GM12878 (cell line): ENCODE measurements around the gene RBM43. TPM values are rescaled to one million over a fixed set of nuclear protein-coding genes. Genes with fewer than 3 reads are reported as not detected.

ENCODE experiments used
- ATAC-seq: fragments of 200-7000 bp; cut with Tn5 transposase; 3 replicates; pipeline ENCODE4 v1.9.1; 2020; ENCODE audit warnings: mild to moderate bottlenecking, moderate library complexity
- BruUV-seq: library from RNA; stranded (reverse); fragments of 400-500 nt; replicated peaks from 2 replicates; lab custom pipeline; 2021; lab: Mats Ljungman, UMichigan
- CTCF ChIA-PET: fragments of 300-600 bp; sonication (Branson Sonifier 250); formaldehyde crosslinking; extraction: SDS; loops from one replicate; lab custom pipeline; 2021; ENCODE audit warnings: inconsistent platforms; lab: Yijun Ruan, JAX
- POLR2A ChIA-PET: fragments of 350-600 bp; formaldehyde crosslinking; extraction: SDS; loops from one replicate; lab custom pipeline; 2021; ENCODE audit warnings: inconsistent platforms; lab: Charles Lee
- RAD21 ChIA-PET: fragments of 300-600 bp; sonication (Branson Sonifier 250); formaldehyde crosslinking; loops from one replicate; lab custom pipeline; 2023; ENCODE audit warnings: antibody characterized with exemption; ENCODE audit not compliant: unreplicated experiment; lab: Charles Lee
- SMC1A ChIA-PET: fragments of 300-600 bp; sonication (Branson Sonifier 250); formaldehyde crosslinking; loops from one replicate; lab custom pipeline; 2023; ENCODE audit not compliant: unreplicated experiment, uncharacterized antibody; lab: Charles Lee
- DNase-seq: peaks from one replicate; pipeline ENCODE4 v3.0.0-alpha.2; 2011; ENCODE audit warnings: low read depth, low spot score
- FAIRE-seq: peaks from 3 replicates; lab custom pipeline; 2011; peaks lifted over from hg19 to GRCh38; lab: Jason Lieb, UNC
- H2AFZ ChIP-seq: 2 replicates; pipeline ENCODE4 v1.6.0; 2011; ENCODE audit warnings: low read depth, low read length, control low read depth; ENCODE audit not compliant: control insufficient read depth
- H3K27ac ChIP-seq: 2 replicates; pipeline ENCODE4 v1.5.1; 2011; ENCODE audit warnings: control low read depth; ENCODE audit not compliant: control insufficient read depth, insufficient read depth
- H3K27me3 ChIP-seq, 2 experiments: replicated peaks in 1 of 2; 2 replicates each; pipeline versions ENCODE4 v1.6.0 to v1.6.1; 2011; ENCODE audit warnings: low read length in 1 of 2; ENCODE audit not compliant: control insufficient read depth in 2 of 2, insufficient read depth in 2 of 2
- H3K36me3 ChIP-seq, 2 experiments: 2 replicates each; pipeline ENCODE4 v1.5.1; 2011; ENCODE audit warnings: low read length in 1 of 2; ENCODE audit not compliant: control insufficient read depth in 2 of 2, insufficient read depth in 2 of 2
- H3K4me1 ChIP-seq: 2 replicates; pipeline ENCODE4 v1.6.1; 2011; ENCODE audit warnings: mild to moderate bottlenecking, low read length, moderate library complexity, mixed read lengths; ENCODE audit not compliant: control insufficient read depth, insufficient read depth
- H3K4me2 ChIP-seq: 2 replicates; pipeline ENCODE4 v1.6.0; 2011; ENCODE audit warnings: control low read depth; ENCODE audit not compliant: control insufficient read depth, insufficient read depth
- H3K4me3 ChIP-seq: fragments of 200-600 bp; sonication (generic); 2 replicates; pipeline ENCODE4 v1.5.1; 2016
- H3K79me2 ChIP-seq: 2 replicates; pipeline ENCODE4 v1.6.0; 2011; ENCODE audit warnings: low read length; ENCODE audit not compliant: control insufficient read depth, insufficient read depth
- H3K9ac ChIP-seq: 2 replicates; pipeline ENCODE4 v1.8.0; 2011; ENCODE audit warnings: low read length, control low read depth, mixed read lengths; ENCODE audit not compliant: control insufficient read depth, insufficient read depth
- H3K9me3 ChIP-seq: replicated peaks from 3 replicates; pipeline ENCODE4 v1.5.1; 2011; ENCODE audit warnings: mild to moderate bottlenecking, low read length; ENCODE audit not compliant: control insufficient read depth, insufficient read depth
- H4K20me1 ChIP-seq: 2 replicates; pipeline ENCODE4 v1.6.0; 2011; ENCODE audit not compliant: control insufficient read depth, insufficient read depth
- ATF7 ChIP-seq: fragments of 450-650 bp; IDR thresholded peaks from 2 replicates; pipeline ENCODE4 v1.6.1; 2016; ENCODE audit warnings: low read depth, mild to moderate bottlenecking
- DPF2 ChIP-seq: fragments of 450-650 bp; IDR thresholded peaks from 2 replicates; pipeline ENCODE4 v1.6.1; 2017; ENCODE audit warnings: mild to moderate bottlenecking
- ETV6 ChIP-seq, 2 experiments: fragments of 450-650 bp in 1 of 2; IDR thresholded peaks in 1 of 2; conservative IDR thresholded peaks in 1 of 2; 2 replicates each; pipeline ENCODE4 v1.6.1; 2014; ENCODE audit warnings: antibody characterized with exemption in 1 of 2, borderline replicate concordance in 1 of 2, low read depth in 1 of 2, mild to moderate bottlenecking in 1 of 2, moderate library complexity in 1 of 2
- HSF1 ChIP-seq: fragments of 150-350 bp; IDR thresholded peaks from 2 replicates; pipeline ENCODE4 v1.6.1; 2014; ENCODE audit warnings: mild to moderate bottlenecking, low read depth, low read length
- IKZF1 ChIP-seq: fragments of 450-650 bp; conservative IDR thresholded peaks from 2 replicates; pipeline ENCODE4 v1.6.1; 2017; ENCODE audit warnings: antibody characterized with exemption, mild to moderate bottlenecking
- IKZF2 ChIP-seq, 2 experiments: fragments of 450-650 bp; IDR thresholded peaks; 2 replicates each; pipeline ENCODE4 v1.6.1; 2017; ENCODE audit warnings: mild to moderate bottlenecking in 2 of 2, moderate library complexity in 2 of 2
- IRF4 ChIP-seq: IDR thresholded peaks from 2 replicates; pipeline ENCODE4 v1.6.1; 2011; ENCODE audit warnings: low read depth, low read length
- JUNB ChIP-seq: IDR thresholded peaks from 2 replicates; pipeline ENCODE4 v1.6.1; 2016; ENCODE audit warnings: antibody characterized with exemption, mild to moderate bottlenecking
- MTA2 ChIP-seq: fragments of 450-650 bp; IDR thresholded peaks from 2 replicates; pipeline ENCODE4 v1.6.1; 2016; ENCODE audit warnings: low read depth, mild to moderate bottlenecking, moderate library complexity
- PAX8 ChIP-seq: fragments of 450-650 bp; IDR thresholded peaks from 2 replicates; pipeline ENCODE4 v1.6.1; 2017; ENCODE audit warnings: mild to moderate bottlenecking, moderate library complexity
- SPI1 ChIP-seq: IDR thresholded peaks from 2 replicates; pipeline ENCODE4 v1.6.1; 2011; ENCODE audit warnings: low read depth, mild to moderate bottlenecking, low read length, moderate library complexity, borderline replicate concordance; ENCODE audit not compliant: insufficient read depth
- YY1 ChIP-seq: IDR thresholded peaks from 2 replicates; pipeline ENCODE4 v1.6.1; 2011; ENCODE audit warnings: low read depth, mild to moderate bottlenecking, low read length
- WGBS: methylation state at CpG from one replicate; pipeline ENCODE4 v1.1.6; 2016; ENCODE audit warnings: low lambda C conversion rate; ENCODE audit not compliant: insufficient replicate concordance, insufficient coverage; ENCODE audit errors: missing lambda C conversion rate; 5-methylcytosine and 5-hydroxymethylcytosine counted together
- in situ Hi-C: fragments of 300-500 bp; cut with MboI; formaldehyde crosslinking; loops from 9 replicates; pipeline ENCODE4 v1.14.3; 2018; ENCODE audit warnings: mixed read lengths
- intact Hi-C: fragments of 100-400 bp; cut with micrococcal nuclease; formaldehyde crosslinking; loops from one replicate; pipeline ENCODE4 v1.14.2; 2022; ENCODE audit not compliant: unreplicated experiment
- polyA plus RNA-seq, 11 experiments: library from polyadenylated mRNA; depleted of rRNA in 4 of 11; unstranded in 6 of 11; stranded (reverse) in 5 of 11; fragments of >200 nt; fragmentation: Nextera tagmentation in 4 of 11; fragmentation: Illumina TruSeq in 1 of 11; extraction: Ambion mirVana in 4 of 11; extraction: Trizol in 1 of 11; gene quantifications; 1 replicate in 1 of 11; 2 replicates in 10 of 11; pipeline versions ENCODE4 v1.2.1 to v1.2.3, GENCODE V29; 2011 to 2016; ENCODE audit warnings: inconsistent platforms in 2 of 11, missing spikeins in 2 of 11, low read depth in 1 of 11
- total RNA-seq, 4 experiments: library from RNA; depleted of rRNA in 3 of 4; stranded (reverse); fragments of >200 nt in 3 of 4; fragmentation: Illumina TruSeq in 1 of 4; extraction: Trizol in 1 of 4; gene quantifications; 2 replicates each; pipeline versions ENCODE4 v1.2.1 to v1.2.3, GENCODE V29; 2013 to 2021
- TF ChIP-seq, protein P1 (sequence below), 3 experiments: IDR thresholded peaks in 2 of 3; conservative IDR thresholded peaks in 1 of 3; 2 replicates each; pipeline ENCODE4 v1.5.1; 2011; ENCODE audit warnings: low read depth in 3 of 3, low read length in 3 of 3, mild to moderate bottlenecking in 3 of 3, control low read depth in 2 of 3, moderate library complexity in 2 of 3, inconsistent platforms in 1 of 3, mixed read lengths in 1 of 3; ENCODE audit not compliant: control insufficient read depth in 2 of 3, insufficient read depth in 1 of 3; ENCODE audit errors: extremely low read depth in 1 of 3
- TF ChIP-seq, protein P2 (sequence below): fragments of 450-650 bp; IDR thresholded peaks from 2 replicates; pipeline ENCODE4 v1.6.1; 2017; ENCODE audit warnings: low read depth, mild to moderate bottlenecking, moderate library complexity
- TF ChIP-seq, protein P3 (sequence below): IDR thresholded peaks from 2 replicates; pipeline ENCODE4 v1.6.1; 2012; ENCODE audit warnings: low read depth, low read length, improper control_type of control experiment

RBM43 gene
- total and polyA plus RNA-seq, 10 of the 15 experiments (the other 5 are each of a cell fraction or from before 2014, with no cell fraction given): 0.86 to 5.3 (median 2.6) TPM

DNA sequence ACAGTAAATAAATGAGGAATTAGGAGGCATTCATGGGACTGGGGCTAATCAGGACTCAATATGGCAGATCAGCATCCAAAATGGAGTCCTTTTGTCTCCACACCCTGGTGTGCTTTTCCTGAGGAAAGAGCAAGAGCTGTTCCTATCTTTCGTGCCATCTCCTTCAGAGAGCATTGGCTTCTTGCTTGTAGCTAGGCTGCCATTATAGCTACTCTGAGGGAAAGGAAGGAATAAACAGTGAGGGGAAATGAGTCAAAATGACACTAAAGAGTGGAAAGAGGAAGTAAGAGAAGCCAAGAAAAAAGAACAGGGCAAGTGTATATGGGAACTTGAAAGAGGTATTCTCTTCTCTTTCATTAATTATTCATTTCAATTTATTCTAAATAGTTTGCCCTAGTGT lies 36.2 kb upstream of the RBM43 start:
- no peak overlapping the region for H3K4me3 ChIP-seq
- H3K9ac ChIP-seq: no peak overlapping the region
- no peak for FAIRE-seq
- POLR2A ChIA-PET: interaction anchor here (1.0 to 1.2 kb wide), 3 partner anchors 8 to 123 kb away, joined by 3 read pairs; partner anchors contain the start of gene NMI
- no TSS peak for BruUV-seq
- H3K79me2 ChIP-seq: no peaks in the 10 kb centered on the region
- no peaks in the 10 kb centered on the region for H3K36me3 ChIP-seq
- SMC1A ChIA-PET: interaction anchor here (0.6 to 1.2 kb wide), 6 partner anchors 10 to 543 kb away, joined by 3 read pairs; no protein-coding TSS in a partner anchor
- H4K20me1 ChIP-seq: no peaks in the 10 kb centered on the region
- H3K4me1 ChIP-seq: no peaks in the 10 kb centered on the region
- peak; percentile 89 for ATAC-seq
- CTCF ChIA-PET: interaction anchor here (0.6 to 1.3 kb wide), 5 partner anchors 21 to 726 kb away, joined by 3 read pairs; no protein-coding TSS in a partner anchor
- TF ChIP-seq YY1 (0 out of 2 replicates have a peak, but pooled peaks have one; percentile 47), SPI1 (peak; percentile 19; the same call in 1 of the 2 replicates), ETV6 (conservative IDR thresholded peaks at IDR 0.05 in 1 of 2, IDR thresholded peaks at IDR 0.05 in 1 of 2; ENCODE audit: borderline replicate concordance in 1 of 2, low read depth in 1 of 2) (peak in 1 of 2 experiments; percentile 82; a peak in 1 of 4 replicates), JUNB (peak; percentile 80), PAX8 (no peak), IRF4 (peak; percentile 63; the same call in 1 of the 2 replicates), ATF7 (peak; percentile 29; the same call in 1 of the 2 replicates), MTA2 (peak; percentile 24; the same call in 1 of the 2 replicates), IKZF1 (peak; percentile 69), IKZF2 (IDR thresholded peaks at IDR 0.05) (peak; percentile 69 to 71), DPF2 (peak; percentile 77), HSF1 (no peak)
- TF ChIP-seq, protein P1, sequence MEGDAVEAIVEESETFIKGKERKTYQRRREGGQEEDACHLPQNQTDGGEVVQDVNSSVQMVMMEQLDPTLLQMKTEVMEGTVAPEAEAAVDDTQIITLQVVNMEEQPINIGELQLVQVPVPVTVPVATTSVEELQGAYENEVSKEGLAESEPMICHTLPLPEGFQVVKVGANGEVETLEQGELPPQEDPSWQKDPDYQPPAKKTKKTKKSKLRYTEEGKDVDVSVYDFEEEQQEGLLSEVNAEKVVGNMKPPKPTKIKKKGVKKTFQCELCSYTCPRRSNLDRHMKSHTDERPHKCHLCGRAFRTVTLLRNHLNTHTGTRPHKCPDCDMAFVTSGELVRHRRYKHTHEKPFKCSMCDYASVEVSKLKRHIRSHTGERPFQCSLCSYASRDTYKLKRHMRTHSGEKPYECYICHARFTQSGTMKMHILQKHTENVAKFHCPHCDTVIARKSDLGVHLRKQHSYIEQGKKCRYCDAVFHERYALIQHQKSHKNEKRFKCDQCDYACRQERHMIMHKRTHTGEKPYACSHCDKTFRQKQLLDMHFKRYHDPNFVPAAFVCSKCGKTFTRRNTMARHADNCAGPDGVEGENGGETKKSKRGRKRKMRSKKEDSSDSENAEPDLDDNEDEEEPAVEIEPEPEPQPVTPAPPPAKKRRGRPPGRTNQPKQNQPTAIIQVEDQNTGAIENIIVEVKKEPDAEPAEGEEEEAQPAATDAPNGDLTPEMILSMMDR (IDR thresholded peaks at IDR 0.05 in 2 of 3, conservative IDR thresholded peaks at IDR 0.05 in 1 of 3; ENCODE audit: control insufficient read depth in 2 of 3, extremely low read depth in 1 of 3, insufficient read depth in 1 of 3, low read depth in 3 of 3, low read length in 3 of 3): no peak
- TF ChIP-seq, protein P2, sequence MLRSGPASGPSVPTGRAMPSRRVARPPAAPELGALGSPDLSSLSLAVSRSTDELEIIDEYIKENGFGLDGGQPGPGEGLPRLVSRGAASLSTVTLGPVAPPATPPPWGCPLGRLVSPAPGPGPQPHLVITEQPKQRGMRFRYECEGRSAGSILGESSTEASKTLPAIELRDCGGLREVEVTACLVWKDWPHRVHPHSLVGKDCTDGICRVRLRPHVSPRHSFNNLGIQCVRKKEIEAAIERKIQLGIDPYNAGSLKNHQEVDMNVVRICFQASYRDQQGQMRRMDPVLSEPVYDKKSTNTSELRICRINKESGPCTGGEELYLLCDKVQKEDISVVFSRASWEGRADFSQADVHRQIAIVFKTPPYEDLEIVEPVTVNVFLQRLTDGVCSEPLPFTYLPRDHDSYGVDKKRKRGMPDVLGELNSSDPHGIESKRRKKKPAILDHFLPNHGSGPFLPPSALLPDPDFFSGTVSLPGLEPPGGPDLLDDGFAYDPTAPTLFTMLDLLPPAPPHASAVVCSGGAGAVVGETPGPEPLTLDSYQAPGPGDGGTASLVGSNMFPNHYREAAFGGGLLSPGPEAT: peak; percentile 32; the same call in 1 of the 2 replicates
- TF ChIP-seq, protein P3, sequence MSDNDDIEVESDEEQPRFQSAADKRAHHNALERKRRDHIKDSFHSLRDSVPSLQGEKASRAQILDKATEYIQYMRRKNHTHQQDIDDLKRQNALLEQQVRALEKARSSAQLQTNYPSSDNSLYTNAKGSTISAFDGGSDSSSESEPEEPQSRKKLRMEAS: no peak
- TF ChIP-seq, all 136 proteins: peak for 11
- no peaks in the 10 kb centered on the region; the same call in 2 of the 3 replicates for H3K9me3 ChIP-seq
- 24% methylated on average over 1 of the region's 1 CpG for WGBS
- peak overlapping the region; percentile 13 for H2AFZ ChIP-seq
- H3K27me3 ChIP-seq: no peaks in the 10 kb centered on the region
- no peak overlapping the region for H3K4me2 ChIP-seq
- DNase-seq: peak; percentile 32
- intact Hi-C loops (no loop called here), in situ Hi-C loops (loop anchor here (25.0 kb wide), 2 partner anchors 114 to 1414 kb away; partner anchors contain the start of genes ARL6IP6, PRPF40A and RIF1)
- RAD21 ChIA-PET: interaction anchor here (1.1 to 1.6 kb wide), 2 partner anchors 8 to 66 kb away, joined by 4 to 5 read pairs; no protein-coding TSS in a partner anchor
- H3K27ac ChIP-seq: no peak overlapping the region
